NCI-H1436 (cell line): Measurements from ENCODE around the gene CD40LG.

Source experiments
- DNase-seq: peaks from one replicate; lab custom pipeline; 2025; lab: John Stamatoyannopoulos, UW

The CD40LG gene

GRCh38 chrX:136647677-136648360, at the start of gene CD40LG:
CD40LG (plus strand) TSS chrX:136648158; CDS start chrX:136648249, 91 bp downstream.
- no peak for DNase-seq

- no peak for DNase-seq
Measured at GRCh38 chrX:136598631-136599030, 49.3 kb upstream of the CD40LG start.

- no peak for DNase-seq
Measured at GRCh38 chrX:136600059-136600458, 47.9 kb upstream of the CD40LG start.

- no peak for DNase-seq
Measured at GRCh38 chrX:136607236-136607635, 40.7 kb upstream of the CD40LG start.

- peak; percentile 25 for DNase-seq
Measured at GRCh38 chrX:136608295-136608933, 39.5 kb upstream of the CD40LG start.

- no peak for DNase-seq
Measured at GRCh38 chrX:136616987-136617685, 30.8 kb upstream of the CD40LG start.

- no peak for DNase-seq
Measured at GRCh38 chrX:136619899-136620505, 28.0 kb upstream of the CD40LG start.

- DNase-seq = no peak
Measured at GRCh38 chrX:136620780-136621179, 27.2 kb upstream of the CD40LG start.

GRCh38 chrX:136622568-136622967, 25.4 kb upstream of the CD40LG start:
- DNase-seq = no peak

- no peak for DNase-seq
Measured at GRCh38 chrX:136623396-136623795, 24.6 kb upstream of the CD40LG start.

GRCh38 chrX:136625246-136625645, 22.7 kb upstream of the CD40LG start:
- DNase-seq = no peak

- DNase-seq = no peak
Measured at GRCh38 chrX:136626237-136626636, 21.7 kb upstream of the CD40LG start.

- no peak for DNase-seq
Measured at GRCh38 chrX:136626891-136627290, 21.1 kb upstream of the CD40LG start.

GRCh38 chrX:136627409-136627808, 20.5 kb upstream of the CD40LG start:
- DNase-seq = no peak

GRCh38 chrX:136629084-136629750, 18.7 kb upstream of the CD40LG start:
- no peak for DNase-seq

- no peak for DNase-seq
Measured at GRCh38 chrX:136630881-136631280, 17.1 kb upstream of the CD40LG start.

GRCh38 chrX:136635235-136635634, 12.7 kb upstream of the CD40LG start:
- no peak for DNase-seq

- no peak for DNase-seq
Measured at GRCh38 chrX:136636121-136636520, 11.8 kb upstream of the CD40LG start.

- no peak for DNase-seq
Measured at GRCh38 chrX:136639506-136640176, 8.3 kb upstream of the CD40LG start.

- no peak for DNase-seq
Measured at GRCh38 chrX:136643243-136643642, 4.7 kb upstream of the CD40LG start.

- DNase-seq = no peak
Measured at GRCh38 chrX:136646602-136647239, 1.2 kb upstream of the CD40LG start.
